ENCODE results near the gene RNF32. TPM values are rescaled to one million over a fixed set of nuclear protein-coding genes. Genes with fewer than 3 reads are reported as not detected.

Gene RNF32
- total RNA-seq, 2 donors from 2014 or later = 2.0 TPM

- TF ChIP-seq CTCF (IDR thresholded peaks at IDR 0.05) = no peak
- no peaks in the 10 kb centered on the region for H3K36me3 ChIP-seq
- H3K27me3 ChIP-seq = no peaks in the 10 kb centered on the region
- no peaks in the 10 kb centered on the region for H3K4me1 ChIP-seq
- no peak overlapping the region for H3K27ac ChIP-seq
- H3K9ac ChIP-seq (ENCODE audit: low read depth in 2 of 2, low read length in 2 of 2) = no peak overlapping the region
- no peak overlapping the region for H3K4me3 ChIP-seq
- intact Hi-C loops (cut with DNase I) = no loop called here
- H3K9me3 ChIP-seq = no peaks in the 10 kb centered on the region
- DNase-seq = no peak
These were observed 16.0 kb downstream of the RNF32 start for GRCh38 chr7:156656598-156656997.

- no peak overlapping the region for H3K9ac ChIP-seq (ENCODE audit: low read depth in 2 of 2, low read length in 2 of 2)
- H3K4me3 ChIP-seq = no peak overlapping the region
- intact Hi-C loops (cut with DNase I) = no loop called here
- no peaks in the 10 kb centered on the region for H3K27me3 ChIP-seq
- no peak overlapping the region for H3K27ac ChIP-seq
- TF ChIP-seq CTCF (IDR thresholded peaks at IDR 0.05) = no peak
- no peaks in the 10 kb centered on the region for H3K4me1 ChIP-seq
- H3K9me3 ChIP-seq = no peaks in the 10 kb centered on the region
- DNase-seq = no peak
- H3K36me3 ChIP-seq = no peaks in the 10 kb centered on the region
These were observed 17.1 kb downstream of the RNF32 start for GRCh38 chr7:156657681-156658080.

DNA sequence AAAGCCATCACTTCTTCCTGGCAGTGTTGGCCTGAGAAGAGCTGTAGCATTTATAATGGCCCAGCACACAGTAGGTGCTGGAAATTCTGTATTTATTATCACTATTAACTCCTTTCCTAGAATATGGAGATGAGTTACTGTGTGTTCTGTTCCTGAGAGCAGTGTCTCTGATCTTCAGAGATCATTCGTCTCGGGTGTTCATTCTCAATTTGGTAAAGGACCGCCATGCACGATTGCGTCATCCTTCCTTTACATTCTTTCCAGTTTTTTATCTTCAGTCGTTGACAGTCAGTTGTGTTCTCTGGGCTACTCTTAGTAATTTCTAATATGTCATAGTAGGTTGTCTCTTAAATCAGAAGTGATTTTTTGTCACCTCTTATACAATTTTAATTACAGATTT, 18.6 kb downstream of the RNF32 start:
- DNase-seq = no peak
- H3K36me3 ChIP-seq = no peaks in the 10 kb centered on the region
- no peaks in the 10 kb centered on the region for H3K9me3 ChIP-seq
- H3K4me1 ChIP-seq = no peaks in the 10 kb centered on the region
- H3K4me3 ChIP-seq = no peak overlapping the region
- no peaks in the 10 kb centered on the region for H3K27me3 ChIP-seq
- TF ChIP-seq CTCF (IDR thresholded peaks at IDR 0.05) = no peak
- H3K9ac ChIP-seq (ENCODE audit: low read depth in 2 of 2, low read length in 2 of 2) = no peak overlapping the region
- intact Hi-C loops (cut with DNase I) = no loop called here
- H3K27ac ChIP-seq = no peak overlapping the region

DNA sequence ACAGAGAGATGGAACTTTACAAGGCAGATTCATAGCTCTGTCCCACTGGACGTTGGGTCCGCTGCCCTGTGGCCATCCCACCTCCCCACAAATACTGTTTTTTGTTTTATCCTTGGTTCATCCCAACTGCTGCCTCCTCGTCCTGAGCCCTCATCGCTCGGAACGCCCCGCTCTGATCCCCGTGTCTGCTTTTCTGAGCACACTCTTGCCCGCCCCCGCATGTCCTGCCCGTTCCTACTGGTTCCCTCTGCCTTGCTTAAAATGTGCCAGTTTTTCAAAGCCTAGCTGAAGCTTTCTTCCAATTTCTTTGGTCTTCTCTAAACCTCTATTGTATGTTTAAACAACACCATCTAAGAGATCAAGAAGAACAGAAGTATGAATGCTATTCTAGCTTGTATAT, 19.4 kb downstream of the RNF32 start:
- no peaks in the 10 kb centered on the region for H3K4me1 ChIP-seq
- intact Hi-C loops (cut with DNase I) = no loop called here
- no peak overlapping the region for H3K4me3 ChIP-seq
- H3K27ac ChIP-seq = no peak overlapping the region
- TF ChIP-seq CTCF (IDR thresholded peaks at IDR 0.05) = no peak
- H3K27me3 ChIP-seq = no peaks in the 10 kb centered on the region
- no peak for DNase-seq
- H3K9ac ChIP-seq (ENCODE audit: low read depth in 2 of 2, low read length in 2 of 2) = no peak overlapping the region
- H3K36me3 ChIP-seq = no peaks in the 10 kb centered on the region
- H3K9me3 ChIP-seq = no peaks in the 10 kb centered on the region

GRCh38 chr7:156661637-156662036, 21.1 kb downstream of the RNF32 start:
- H3K27ac ChIP-seq = no peak overlapping the region

More at GRCh38 chr7:156661637-156662036, 21.1 kb downstream of the RNF32 start:
- no peak for DNase-seq
- Histone ChIP-seq H3K27me3 (no peaks in the 10 kb centered on the region), H3K36me3 (no peaks in the 10 kb centered on the region), H3K4me1 (no peaks in the 10 kb centered on the region), H3K9me3 (no peaks in the 10 kb centered on the region), H3K9ac (ENCODE audit: low read depth in 2 of 2, low read length in 2 of 2) (no peak overlapping the region), H3K4me3 (no peak overlapping the region)
- intact Hi-C loops (cut with DNase I) = no loop called here
- no peak for TF ChIP-seq CTCF (IDR thresholded peaks at IDR 0.05)
